Skin epidermis (tissue), 12 donors: Measurements from ENCODE around the gene RABL6.

Experiments used
- H3K27ac ChIP-seq, 21 experiments: fragments of 200-600 bp; sonication (generic) in 11 of 21; one replicate each; pipeline ENCODE4 v1.5.0; 2020; ENCODE audit warnings: mild to moderate bottlenecking in 3 of 21, inconsistent platforms in 2 of 21, moderate library complexity in 2 of 21
- H3K4me3 ChIP-seq, 7 experiments: fragments of 200-600 bp; sonication (generic) in 2 of 7; one replicate each; pipeline ENCODE4 v1.5.0; 2020; ENCODE audit warnings: inconsistent platforms in 2 of 7, mild to moderate bottlenecking in 2 of 7, moderate library complexity in 1 of 7

The RABL6 gene

GRCh38 chr9:136851941-136852663, 44.4 kb downstream of the RABL6 start, which contains the start of gene MAMDC4:
TSS of gene MAMDC4 (plus strand) at chr9:136852346. CDS start at chr9:136852417, 71 bp downstream.
- Histone ChIP-seq H3K4me3 (no peak within 1 kb of the TSS), H3K27ac (peak within 1 kb of the TSS in 1 of 21 experiments; percentile 3)

GRCh38 chr9:136852664-136853595, 45.2 kb downstream of the RABL6 start:
- no peak overlapping the region for H3K27ac ChIP-seq

DNA sequence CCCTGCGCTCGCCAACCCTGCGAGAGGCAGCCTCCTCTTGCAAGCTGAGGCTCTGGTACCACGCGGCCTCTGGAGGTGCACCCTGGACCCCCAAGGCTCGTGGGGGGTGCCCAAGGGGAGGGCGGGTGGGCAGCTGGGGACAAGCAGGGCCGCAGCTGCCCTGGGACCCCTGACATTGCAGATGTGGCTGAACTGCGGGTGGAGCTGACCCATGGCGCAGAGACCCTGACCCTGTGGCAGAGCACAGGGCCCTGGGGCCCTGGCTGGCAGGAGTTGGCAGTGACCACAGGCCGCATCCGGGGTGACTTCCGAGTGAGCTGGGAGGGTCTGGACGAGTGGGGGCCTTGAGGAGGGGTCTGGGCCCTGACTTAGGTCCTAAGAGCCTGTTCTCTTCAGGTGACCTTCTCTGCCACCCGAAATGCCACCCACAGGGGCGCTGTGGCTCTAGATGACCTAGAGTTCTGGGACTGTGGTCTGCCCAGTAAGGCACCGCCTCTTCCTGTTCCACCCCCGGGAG, 45.9 kb downstream of the RABL6 start:
- H3K4me3 ChIP-seq, result no peak overlapping the region
- H3K27ac ChIP-seq, result no peak overlapping the region

More at GRCh38 chr9:136852664-136853595, 45.2 kb downstream of the RABL6 start:
- no peak overlapping the region for H3K4me3 ChIP-seq

- H3K27ac ChIP-seq, result peak overlapping the region in 1 of 21 experiments; percentile 2
- H3K4me3 ChIP-seq, result no peak overlapping the region
Measured at GRCh38 chr9:136854113-136854841, 46.5 kb downstream of the RABL6 start.

DNA sequence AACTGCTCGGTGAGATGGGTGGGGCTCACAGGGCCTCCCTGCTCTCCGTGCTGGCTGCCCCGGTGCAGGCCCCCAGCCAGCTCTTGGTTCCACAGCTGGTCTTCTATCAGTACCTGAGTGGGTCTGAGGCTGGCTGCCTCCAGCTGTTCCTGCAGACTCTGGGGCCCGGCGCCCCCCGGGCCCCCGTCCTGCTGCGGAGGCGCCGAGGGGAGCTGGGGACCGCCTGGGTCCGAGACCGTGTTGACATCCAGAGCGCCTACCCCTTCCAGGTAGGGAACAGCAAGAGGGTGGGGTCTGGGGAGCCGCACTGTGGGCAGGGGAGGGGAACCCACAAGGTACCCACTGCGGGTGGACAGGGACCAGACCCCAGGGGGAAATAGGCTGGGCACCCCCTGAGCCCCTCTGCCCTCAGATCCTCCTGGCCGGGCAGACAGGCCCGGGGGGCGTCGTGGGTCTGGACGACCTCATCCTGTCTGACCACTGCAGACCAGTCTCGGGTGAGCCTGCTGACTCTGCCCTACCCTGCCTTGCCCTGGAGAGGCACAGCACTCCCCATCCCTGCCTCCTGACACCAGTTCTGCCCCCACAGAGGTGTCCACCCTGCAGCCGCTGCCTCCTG, 47.2 kb downstream of the RABL6 start:
- no peak overlapping the region for H3K4me3 ChIP-seq
- peak overlapping the region in 1 of 21 experiments; percentile 2 for H3K27ac ChIP-seq

DNA sequence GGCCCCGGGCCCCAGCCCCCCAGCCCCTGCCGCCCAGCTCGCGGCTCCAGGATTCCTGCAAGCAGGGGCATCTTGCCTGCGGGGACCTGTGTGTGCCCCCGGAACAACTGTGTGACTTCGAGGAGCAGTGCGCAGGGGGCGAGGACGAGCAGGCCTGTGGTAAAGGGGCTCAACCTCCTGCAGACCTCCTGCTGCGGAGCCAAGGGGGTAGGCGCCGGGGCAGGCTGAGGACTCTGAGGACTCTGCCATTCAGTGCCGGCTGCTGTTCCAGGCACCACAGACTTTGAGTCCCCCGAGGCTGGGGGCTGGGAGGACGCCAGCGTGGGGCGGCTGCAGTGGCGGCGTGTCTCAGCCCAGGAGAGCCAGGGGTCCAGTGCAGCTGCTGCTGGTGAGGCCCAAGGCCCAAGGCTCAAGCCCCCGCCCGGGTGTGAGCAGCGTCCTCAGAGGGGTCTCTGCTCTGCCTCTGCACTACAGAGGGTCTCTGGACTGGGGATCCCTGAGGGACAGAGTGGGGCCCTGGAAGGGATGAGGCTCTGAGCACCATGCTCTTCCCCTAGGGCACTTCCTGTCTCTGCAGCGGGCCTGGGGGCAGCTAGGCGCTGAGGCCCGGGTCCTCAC, 47.8 kb downstream of the RABL6 start:
- Histone ChIP-seq H3K27ac (no peak overlapping the region), H3K4me3 (no peak overlapping the region)

GRCh38 chr9:136856079-136856476, 48.3 kb downstream of the RABL6 start:
- no peak overlapping the region for H3K4me3 ChIP-seq

GRCh38 chr9:136856541-136857141, 48.9 kb downstream of the RABL6 start:
- no peak overlapping the region for H3K4me3 ChIP-seq
- H3K27ac ChIP-seq, result no peak overlapping the region

More at GRCh38 chr9:136856079-136856476, 48.3 kb downstream of the RABL6 start:
- no peak overlapping the region for H3K27ac ChIP-seq

DNA sequence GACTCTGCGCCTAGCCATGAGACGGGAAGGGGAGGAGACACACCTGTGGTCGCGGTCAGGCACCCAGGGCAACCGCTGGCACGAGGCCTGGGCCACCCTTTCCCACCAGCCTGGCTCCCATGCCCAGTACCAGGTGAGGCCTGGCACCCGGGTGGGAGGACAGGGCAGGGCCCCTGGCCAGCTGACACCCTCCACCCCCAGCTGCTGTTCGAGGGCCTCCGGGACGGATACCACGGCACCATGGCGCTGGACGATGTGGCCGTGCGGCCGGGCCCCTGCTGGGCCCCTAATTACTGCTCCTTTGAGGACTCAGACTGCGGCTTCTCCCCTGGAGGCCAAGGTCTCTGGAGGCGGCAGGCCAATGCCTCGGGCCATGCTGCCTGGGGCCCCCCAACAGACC, 49.4 kb downstream of the RABL6 start:
- Histone ChIP-seq H3K27ac (no peak overlapping the region), H3K4me3 (no peak overlapping the region)

GRCh38 chr9:136857581-136858412, 50.0 kb downstream of the RABL6 start:
- Histone ChIP-seq H3K27ac (peak overlapping the region in 5 of 21 experiments; percentile 20 to 63 (median 50)), H3K4me3 (no peak overlapping the region)

GRCh38 chr9:136858452-136858843, 50.7 kb downstream of the RABL6 start:
- Histone ChIP-seq H3K4me3 (no peak overlapping the region), H3K27ac (peak overlapping the region in 8 of 21 experiments; percentile 20 to 63 (median 48))

DNA sequence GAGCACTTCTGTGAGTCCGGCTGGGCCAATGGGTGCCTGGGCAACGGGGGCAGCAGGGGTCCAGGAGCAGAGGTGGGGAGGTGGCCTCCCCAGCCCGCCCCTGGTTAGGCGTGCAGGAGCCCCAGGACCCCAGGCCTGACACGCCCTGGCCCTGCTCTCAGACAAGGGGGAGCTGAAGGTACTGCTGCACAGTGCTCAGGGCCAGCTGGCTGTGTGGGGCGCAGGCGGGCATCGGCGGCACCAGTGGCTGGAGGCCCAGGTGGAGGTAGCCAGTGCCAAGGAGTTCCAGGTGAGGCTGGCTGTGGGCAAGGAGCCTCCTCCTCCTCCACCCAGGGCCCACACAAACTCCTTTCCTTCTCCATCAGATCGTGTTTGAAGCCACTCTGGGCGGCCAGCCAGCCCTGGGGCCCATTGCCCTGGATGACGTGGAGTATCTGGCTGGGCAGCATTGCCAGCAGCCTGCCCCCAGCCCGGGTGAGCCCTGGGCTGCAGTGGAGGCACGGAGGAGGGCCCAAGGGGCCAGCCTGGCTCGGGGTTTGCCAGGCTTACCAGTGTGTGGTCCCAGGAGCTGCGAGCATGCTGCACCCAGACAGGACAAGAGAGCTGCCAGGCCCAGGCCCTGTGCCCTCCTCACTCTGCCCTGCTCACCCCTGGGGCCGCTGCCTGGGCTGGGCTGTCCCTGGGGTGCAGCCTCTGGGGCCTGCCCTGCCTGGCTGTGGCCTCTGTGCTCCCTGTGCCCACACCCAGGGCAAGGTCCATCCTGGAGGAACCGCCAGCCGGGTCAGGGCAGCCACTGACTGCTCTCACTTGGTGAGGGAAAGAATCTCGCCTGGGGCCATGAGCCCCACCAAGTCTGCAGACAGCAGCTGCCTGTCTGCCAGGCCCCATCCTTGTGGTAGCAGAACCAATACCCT, 51.4 kb downstream of the RABL6 start:
- H3K4me3 ChIP-seq, result no peak overlapping the region
- H3K27ac ChIP-seq, result peak overlapping the region in 11 of 21 experiments; percentile 20 to 63 (median 49)

DNA sequence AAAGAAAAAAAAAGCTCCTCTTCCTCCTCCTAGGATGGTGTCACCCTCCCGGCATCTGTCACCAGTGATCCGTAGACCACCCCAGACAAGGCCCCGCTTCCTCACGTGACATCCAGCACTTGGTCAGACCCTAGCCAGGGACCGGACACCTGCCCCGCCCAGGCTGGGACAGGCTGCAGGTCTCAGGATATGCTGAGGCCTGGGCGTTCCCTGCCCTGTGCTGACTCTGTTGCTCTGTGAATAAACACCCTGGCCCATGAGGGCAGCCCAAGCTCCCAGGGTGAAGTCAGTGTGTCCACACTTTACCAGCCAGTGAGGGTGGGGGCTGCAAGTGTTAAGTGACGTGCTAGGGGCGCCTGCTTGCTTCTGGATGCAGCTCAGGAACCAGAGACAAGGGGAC, 52.8 kb downstream of the RABL6 start:
- H3K27ac ChIP-seq, result no peak overlapping the region
- no peak overlapping the region for H3K4me3 ChIP-seq

DNA sequence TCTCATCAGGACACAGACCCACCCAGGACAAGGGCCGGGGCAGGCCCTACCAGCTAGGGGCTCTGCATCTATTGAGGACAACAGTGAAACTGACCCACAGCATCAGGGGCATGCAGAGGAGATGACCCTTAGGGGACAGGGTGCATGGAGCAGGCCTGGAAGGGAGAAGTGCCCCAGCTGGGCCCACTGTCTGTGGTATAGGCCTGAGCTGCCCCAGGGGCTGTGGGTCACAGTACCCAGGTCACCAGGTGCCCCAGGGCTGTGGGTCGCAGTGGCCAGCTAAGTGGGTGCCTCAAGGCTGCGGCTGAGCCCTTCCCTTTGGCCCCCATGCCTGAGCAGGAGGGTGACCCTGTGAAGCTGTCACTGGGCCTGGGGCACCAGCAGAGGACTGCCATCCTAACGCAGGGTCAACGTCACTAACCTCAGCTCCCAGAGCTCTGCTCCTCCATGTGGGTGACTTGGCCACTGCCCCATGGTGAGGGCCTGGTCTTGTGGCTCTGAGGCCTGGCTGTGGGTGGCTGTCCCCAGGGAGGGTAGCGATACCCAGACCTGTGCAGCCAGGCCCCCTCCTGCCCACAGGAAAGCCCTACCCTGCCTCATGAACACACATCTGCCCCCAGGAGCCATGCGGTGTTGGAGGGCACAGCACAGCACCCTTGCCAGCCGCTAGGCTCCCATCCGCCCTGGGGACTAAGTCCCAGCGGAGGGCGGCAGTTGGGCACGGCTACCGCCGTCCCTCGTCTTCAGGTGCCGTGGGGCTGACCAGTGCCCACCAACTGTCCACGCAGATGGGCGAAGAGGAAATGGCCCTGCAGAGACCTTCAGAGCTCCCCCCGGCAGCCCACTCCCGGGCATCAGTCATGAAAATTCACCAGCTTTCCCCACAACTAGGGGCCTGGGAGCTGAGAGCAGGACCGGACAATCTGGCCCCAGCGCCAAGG, 53.5 kb downstream of the RABL6 start:
- Histone ChIP-seq H3K4me3 (no peak overlapping the region), H3K27ac (no peak overlapping the region)

DNA sequence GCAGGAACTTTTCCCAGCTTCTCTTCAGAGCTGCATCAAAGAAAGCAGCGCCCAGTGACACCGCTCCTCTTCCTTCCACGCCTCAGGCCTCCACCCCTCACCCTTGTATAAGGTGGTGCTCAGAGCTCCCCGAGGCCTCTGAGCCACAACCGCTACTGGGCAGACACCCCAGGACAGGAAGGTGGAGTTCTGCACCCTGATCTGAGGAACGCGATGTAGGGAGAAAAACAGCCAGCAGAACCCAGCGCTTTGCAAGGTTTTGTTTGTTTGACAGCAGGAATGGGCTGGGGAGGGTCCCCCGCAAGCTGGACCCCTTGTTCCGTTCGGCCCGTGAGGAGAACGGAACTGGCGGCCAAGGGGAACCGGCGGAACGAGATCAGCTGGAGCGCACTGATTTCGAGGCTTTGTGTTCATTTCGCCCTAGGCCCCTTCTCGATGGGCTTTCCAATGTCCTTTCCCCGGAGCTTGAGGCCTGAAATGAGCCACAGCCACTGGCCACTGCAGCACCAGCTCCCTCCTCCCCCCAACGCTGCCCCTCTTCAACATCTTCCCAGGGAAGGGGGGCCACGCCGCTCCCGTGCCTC, 54.2 kb downstream of the RABL6 start:
- H3K27ac ChIP-seq, result no peak overlapping the region

More for the DNA sequence above, 54.2 kb downstream of the RABL6 start:
- no peak overlapping the region for H3K4me3 ChIP-seq
